Fibroblast of lung (primary cell): ENCODE data around the gene RASSF4. TPM values are rescaled to one million over a fixed set of nuclear protein-coding genes. Genes with fewer than 3 reads are reported as not detected.

ENCODE experiments used
- DNase-seq, 2 donors: peaks; one replicate each; pipeline versions ENCODE4 v3.0.0 to v3.0.0-alpha.2; 2010; ENCODE audit warnings: low read depth in 2 of 2
- H2AFZ ChIP-seq: 2 replicates; pipeline ENCODE4 v1.5.1; 2012; ENCODE audit warnings: low read length, control low read depth, inconsistent platforms
- H3K27ac ChIP-seq: 2 replicates; pipeline ENCODE4 v1.5.1; 2011; ENCODE audit warnings: low read length, control low read depth; ENCODE audit not compliant: insufficient read depth
- H3K27me3 ChIP-seq: 2 replicates; pipeline ENCODE4 v1.5.1; 2011; ENCODE audit warnings: mild to moderate bottlenecking, low read length; ENCODE audit not compliant: control insufficient read depth, insufficient read depth
- H3K36me3 ChIP-seq: 2 replicates; pipeline ENCODE4 v1.5.1; 2011; ENCODE audit warnings: low read length; ENCODE audit not compliant: control insufficient read depth, insufficient read depth
- H3K4me1 ChIP-seq: 2 replicates; pipeline ENCODE4 v1.5.1; 2011; ENCODE audit warnings: low read length; ENCODE audit not compliant: control insufficient read depth, insufficient read depth; ENCODE audit errors: extremely low read depth
- H3K4me2 ChIP-seq: 2 replicates; pipeline ENCODE4 v1.5.1; 2011; ENCODE audit warnings: low read length, control low read depth; ENCODE audit not compliant: insufficient read depth; ENCODE audit errors: extremely low read depth
- H3K4me3 ChIP-seq, 4 experiments: fragments of 200-600 bp in 1 of 4; sonication (generic) in 1 of 4; replicated peaks in 1 of 4; 2 replicates each; pipeline ENCODE4 v1.5.1; 2011 to 2016; ENCODE audit warnings: low read length in 4 of 4, low read depth in 3 of 4, mild to moderate bottlenecking in 3 of 4, control low read depth in 2 of 4, inconsistent platforms in 1 of 4, mixed read lengths in 1 of 4; ENCODE audit not compliant: insufficient read depth in 1 of 4; ENCODE audit errors: control extremely low read depth in 1 of 4
- H3K79me2 ChIP-seq: 2 replicates; pipeline ENCODE4 v1.5.1; 2012; ENCODE audit warnings: mild to moderate bottlenecking, low read length, inconsistent platforms; ENCODE audit not compliant: control insufficient read depth, insufficient read depth
- H3K9ac ChIP-seq: 2 replicates; pipeline ENCODE4 v1.5.1; 2011; ENCODE audit warnings: mild to moderate bottlenecking, low read length, control low read depth; ENCODE audit not compliant: insufficient read depth
- H3K9me3 ChIP-seq: 2 replicates; pipeline ENCODE4 v1.5.1; 2012; ENCODE audit warnings: low read depth, low read length; ENCODE audit not compliant: control insufficient read depth, insufficient read depth
- H4K20me1 ChIP-seq: 2 replicates; pipeline ENCODE4 v1.5.1; 2011; ENCODE audit warnings: low read length; ENCODE audit not compliant: control insufficient read depth, insufficient read depth; ENCODE audit errors: extremely low read depth
- EZH2 ChIP-seq: IDR thresholded peaks from 2 replicates; pipeline ENCODE4 v1.5.1; 2012; ENCODE audit warnings: low read length, control low read depth, mild to moderate bottlenecking; ENCODE audit errors: missing control alignments
- polyA plus RNA-seq, 2 donors: library from polyadenylated mRNA; depleted of rRNA in 1 of 2; stranded (reverse) in 1 of 2; unstranded in 1 of 2; fragments of >200 nt; gene quantifications; 2 replicates each; pipeline ENCODE4 v1.2.1, GENCODE V29; 2011 to 2012; ENCODE audit warnings: missing spikeins in 1 of 2
- total RNA-seq: library from RNA; depleted of rRNA; stranded (reverse); fragments of >200 nt; gene quantifications from 2 replicates; pipeline ENCODE4 v1.2.1, GENCODE V29; 2014
- TF ChIP-seq, protein P1 (sequence below), 2 donors: IDR thresholded peaks in 1 of 2; conservative IDR thresholded peaks in 1 of 2; 1 replicate in 1 of 2; 2 replicates in 1 of 2; pipeline ENCODE4 v1.5.1; 2011 to 2012; ENCODE audit warnings: low read length in 2 of 2, control low read depth in 1 of 2, inconsistent platforms in 1 of 2, low read depth in 1 of 2, mild to moderate bottlenecking in 1 of 2

Gene RASSF4
- total and polyA plus RNA-seq, 2 donors (not counting 1 experiment from before 2014, with no cell fraction given): 6.4 to 11.4 TPM

DNA sequence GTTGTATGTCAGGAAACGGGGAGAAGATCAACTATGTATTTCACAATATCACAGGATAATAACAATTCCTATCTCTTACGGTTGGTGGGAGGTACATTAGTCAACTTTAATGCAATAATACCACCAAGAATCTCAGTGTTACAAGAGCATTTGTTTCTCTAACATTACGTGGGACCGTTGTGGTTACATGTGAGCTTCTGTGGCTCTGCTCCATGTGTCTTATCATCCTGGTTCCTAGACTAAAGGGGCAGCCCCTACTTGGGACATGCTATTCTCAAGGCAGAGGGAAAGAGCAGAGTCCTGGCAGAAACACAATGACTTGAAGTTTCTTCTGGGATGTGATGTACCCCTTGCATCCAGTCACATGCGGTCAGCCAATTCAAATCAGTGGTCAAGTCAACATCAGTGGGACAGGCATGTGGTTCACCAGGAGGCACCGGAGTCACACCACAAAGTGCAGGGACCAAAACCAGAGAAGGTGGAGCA lies 38.6 kb downstream of the RASSF4 start:
- Histone ChIP-seq H2AFZ (no peak overlapping the region), H3K4me3 (no peak overlapping the region), H3K79me2 (peaks cover 13% of the 10 kb centered on the region), H3K4me1 (peaks cover 24% of the 10 kb centered on the region), H3K9ac (no peak overlapping the region), H3K36me3 (no peaks in the 10 kb centered on the region), H3K4me2 (no peak overlapping the region), H3K27ac (no peak overlapping the region), H3K27me3 (no peaks in the 10 kb centered on the region), H4K20me1 (no peaks in the 10 kb centered on the region), H3K9me3 (no peaks in the 10 kb centered on the region)
- TF ChIP-seq, protein P1, sequence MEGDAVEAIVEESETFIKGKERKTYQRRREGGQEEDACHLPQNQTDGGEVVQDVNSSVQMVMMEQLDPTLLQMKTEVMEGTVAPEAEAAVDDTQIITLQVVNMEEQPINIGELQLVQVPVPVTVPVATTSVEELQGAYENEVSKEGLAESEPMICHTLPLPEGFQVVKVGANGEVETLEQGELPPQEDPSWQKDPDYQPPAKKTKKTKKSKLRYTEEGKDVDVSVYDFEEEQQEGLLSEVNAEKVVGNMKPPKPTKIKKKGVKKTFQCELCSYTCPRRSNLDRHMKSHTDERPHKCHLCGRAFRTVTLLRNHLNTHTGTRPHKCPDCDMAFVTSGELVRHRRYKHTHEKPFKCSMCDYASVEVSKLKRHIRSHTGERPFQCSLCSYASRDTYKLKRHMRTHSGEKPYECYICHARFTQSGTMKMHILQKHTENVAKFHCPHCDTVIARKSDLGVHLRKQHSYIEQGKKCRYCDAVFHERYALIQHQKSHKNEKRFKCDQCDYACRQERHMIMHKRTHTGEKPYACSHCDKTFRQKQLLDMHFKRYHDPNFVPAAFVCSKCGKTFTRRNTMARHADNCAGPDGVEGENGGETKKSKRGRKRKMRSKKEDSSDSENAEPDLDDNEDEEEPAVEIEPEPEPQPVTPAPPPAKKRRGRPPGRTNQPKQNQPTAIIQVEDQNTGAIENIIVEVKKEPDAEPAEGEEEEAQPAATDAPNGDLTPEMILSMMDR (conservative IDR thresholded peaks at IDR 0.05 in 1 of 2, IDR thresholded peaks at IDR 0.05 in 1 of 2; ENCODE audit: low read depth in 1 of 2, low read length in 2 of 2): no peak
- no peak for TF ChIP-seq EZH2
- peak; percentile 52 to 54 for DNase-seq

DNA sequence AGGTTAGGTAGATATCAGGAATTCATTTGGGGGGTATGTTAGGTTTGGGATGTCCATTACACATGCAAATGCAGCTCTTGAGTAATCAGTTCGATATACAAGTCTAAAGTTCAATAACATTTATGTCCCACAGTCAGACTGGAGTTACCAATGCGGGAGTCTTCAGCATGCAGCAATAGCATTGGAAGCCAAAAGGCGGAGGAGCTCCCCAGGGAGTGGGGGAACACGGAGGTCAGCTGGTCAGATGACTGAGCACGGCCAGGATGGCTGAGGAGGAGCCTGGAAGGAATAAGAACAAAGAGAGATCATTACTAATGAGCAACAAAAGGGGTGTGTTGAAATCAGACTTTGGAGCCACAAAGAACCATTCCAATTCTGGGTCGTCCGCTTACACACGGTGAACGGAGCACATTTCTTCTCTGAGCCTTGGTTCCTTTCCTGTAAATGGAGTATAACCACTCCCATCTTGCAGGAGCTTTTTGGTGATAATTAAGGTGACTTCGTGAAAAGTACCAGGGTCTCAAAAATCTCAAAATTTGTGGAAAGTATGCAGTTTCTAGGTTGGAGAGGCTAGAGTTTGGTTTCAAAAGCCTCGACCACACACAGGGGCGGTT lies 40.6 kb downstream of the RASSF4 start:
- peak overlapping the region; percentile 27 to 77 (median 58) for H3K4me3 ChIP-seq
- H3K4me2 ChIP-seq: peak overlapping the region; percentile 53
- H3K27me3 ChIP-seq: no peaks in the 10 kb centered on the region
- H2AFZ ChIP-seq: peak overlapping the region; percentile 23
- H3K9ac ChIP-seq: peak overlapping the region; percentile 85
- no peaks in the 10 kb centered on the region for H3K9me3 ChIP-seq
- DNase-seq: peak; percentile 51 to 76
- TF ChIP-seq, protein P1 (conservative IDR thresholded peaks at IDR 0.05 in 1 of 2, IDR thresholded peaks at IDR 0.05 in 1 of 2; ENCODE audit: low read depth in 1 of 2, low read length in 2 of 2): no peak
- no peak for TF ChIP-seq EZH2
- peaks cover 17% of the 10 kb centered on the region for H3K79me2 ChIP-seq
- H3K27ac ChIP-seq: peak overlapping the region; percentile 88
- H3K4me1 ChIP-seq: peaks cover 9% of the 10 kb centered on the region
- no peaks in the 10 kb centered on the region for H4K20me1 ChIP-seq
- H3K36me3 ChIP-seq: peaks cover 2% of the 10 kb centered on the region

DNA sequence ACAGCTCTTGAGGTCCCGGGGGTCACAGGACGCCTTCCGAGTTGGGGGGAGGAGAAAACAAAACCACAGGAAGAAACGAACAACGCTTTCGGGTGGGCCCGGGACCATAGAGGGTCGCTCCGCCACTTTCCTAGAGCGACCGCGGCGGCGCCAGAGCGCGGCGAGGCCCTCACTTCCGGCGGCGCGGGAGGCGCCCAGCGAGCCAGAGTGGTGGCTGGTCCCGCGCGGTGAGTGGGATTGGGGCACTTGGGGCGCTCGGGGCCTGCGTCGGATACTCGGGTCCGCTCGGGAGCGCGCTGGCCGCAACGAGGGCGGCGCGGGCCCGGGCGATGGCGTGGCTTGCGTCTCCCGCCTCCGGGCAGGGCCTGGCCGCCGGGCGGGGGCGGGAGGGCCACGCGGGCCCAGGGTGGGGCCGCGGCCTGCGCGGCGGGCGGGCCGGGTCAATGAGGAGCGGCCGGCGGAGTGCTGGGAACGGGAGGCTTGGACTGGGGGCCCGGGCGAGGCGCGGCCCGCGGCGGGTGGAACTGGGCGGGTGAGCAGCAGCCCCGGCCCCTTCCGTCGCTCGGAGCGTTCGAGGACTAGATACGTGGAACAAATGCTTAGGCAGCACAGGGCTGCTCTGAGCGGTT lies 41.3 kb downstream of the RASSF4 start, which contains the start of gene ZNF22:
Gene ZNF22, plus strand, starts transcription at position 172 of the 629 bp plus-strand sequence. CDS start 2,446 bp downstream, outside the sequence.
- Histone ChIP-seq H3K4me1 (peaks cover 9% of the 10 kb centered on the region), H3K27ac (peak within 1 kb of the TSS; percentile 88), H3K27me3 (no peaks in the 10 kb centered on the region), H3K36me3 (peaks cover 2% of the 10 kb centered on the region), H4K20me1 (no peaks in the 10 kb centered on the region), H3K9ac (peak within 1 kb of the TSS; percentile 85), H3K4me3 (peak within 1 kb of the TSS; percentile 53 to 86 (median 66)), H3K79me2 (peaks cover 17% of the 10 kb centered on the region), H3K4me2 (peak within 1 kb of the TSS; percentile 98), H3K9me3 (no peaks in the 10 kb centered on the region), H2AFZ (peak within 1 kb of the TSS; percentile 85)
- TF ChIP-seq, protein P1 (conservative IDR thresholded peaks at IDR 0.05 in 1 of 2, IDR thresholded peaks at IDR 0.05 in 1 of 2; ENCODE audit: low read depth in 1 of 2, low read length in 2 of 2): no peak
- no peak for TF ChIP-seq EZH2
- DNase-seq: peak; percentile 71 to 81
